Smooth muscle cell of the coronary artery (primary cell): ENCODE data around the gene TCP11L2. TPM values are rescaled to one million over a fixed set of nuclear protein-coding genes. Genes with fewer than 3 reads are reported as not detected.

Experiments used
- total RNA-seq: library from RNA; depleted of rRNA; stranded (reverse); fragments of >200 nt; gene quantifications from 2 replicates; pipeline ENCODE4 v1.2.3, GENCODE V29; 2014; ENCODE audit warnings: low replicate concordance

TCP11L2 gene
- 33.1 and 43.1 TPM in 2 replicates for total RNA-seq

GRCh38 chr12:106302401-106303201 lies at the start of gene TCP11L2:
TSS of gene TCP11L2 (plus strand) at chr12:106302733. CDS start at chr12:106311076, 8,343 bp downstream.

GRCh38 chr12:106357549-106358395 lies 55.2 kb downstream of the TCP11L2 start, which contains the start of gene POLR3B:
TSS of gene POLR3B (plus strand) at chr12:106357748. CDS start at chr12:106357880, 132 bp downstream.

Other genes starting within 250 kb of the TCP11L2 start
- 11.0 and 75.3 TPM in 2 replicates for gene NUAK1, start 163.8 kb upstream of the TCP11L2 start, total RNA-seq
- 43.1 and 229 TPM in 2 replicates for gene CKAP4, start 54.7 kb upstream of the TCP11L2 start, total RNA-seq
- 9.7 and 9.8 TPM in 2 replicates for gene POLR3B, start 55.0 kb downstream of the TCP11L2 start, total RNA-seq